Measurements from ENCODE around the gene SLC15A4. TPM values are rescaled to one million over a fixed set of nuclear protein-coding genes. Genes with fewer than 3 reads are reported as not detected.

The SLC15A4 gene
- total and polyA plus RNA-seq, 2 donors (not counting 3 experiments of a cell fraction or from before 2014, with no cell fraction given): 19.6 to 24.5 TPM

DNA sequence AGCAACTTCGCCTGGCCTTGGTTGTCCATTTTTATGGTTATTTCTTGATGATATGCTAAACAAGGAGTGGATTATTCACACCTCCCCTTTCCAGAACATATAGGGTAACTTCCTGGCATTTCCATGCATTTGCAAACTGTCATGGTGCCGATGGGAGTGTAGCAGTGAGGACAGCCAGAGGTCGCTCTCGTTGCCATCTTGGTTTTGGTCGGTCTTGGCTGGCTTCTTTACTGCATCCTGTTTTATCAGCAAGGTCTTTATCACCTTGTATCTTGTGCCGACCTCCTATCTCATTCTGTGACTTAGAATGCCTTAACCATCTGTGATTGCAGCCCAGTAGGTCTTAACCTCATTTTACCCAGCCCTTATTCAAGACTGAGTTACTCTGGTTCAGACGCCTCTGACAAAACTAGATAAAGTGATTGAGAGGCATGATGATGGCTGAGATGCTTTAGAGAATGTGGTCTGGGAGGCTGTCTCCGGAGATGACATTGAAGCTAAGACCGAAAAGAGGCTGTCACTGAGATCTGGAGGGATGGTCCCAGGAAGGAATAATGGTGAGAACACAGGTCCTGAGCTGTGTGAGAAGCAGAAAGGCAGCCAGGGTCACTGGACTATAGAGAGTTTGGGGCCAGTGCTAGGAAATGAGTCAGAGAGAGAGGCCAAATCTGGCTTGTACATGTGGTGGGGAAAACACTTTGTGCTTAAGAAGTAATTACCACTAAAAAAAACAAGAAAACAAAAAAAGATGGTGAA is 32.5 kb upstream of the SLC15A4 start:
- peaks cover 0 to 2% of the 10 kb centered on the region in 2 experiments for H3K27me3 ChIP-seq (ENCODE audit: control insufficient read depth in 2 of 2, insufficient read depth in 2 of 2, low read length in 2 of 2)
- H3K4me2 ChIP-seq (ENCODE audit: insufficient read depth, low read length): no peak overlapping the region
- no TSS peak for BruUV-seq (replicated peaks)
- no peaks in the 10 kb centered on the region for H3K9me1 ChIP-seq (replicated peaks; ENCODE audit: control insufficient read depth, extremely low read depth, insufficient read depth, low read length)
- TF ChIP-seq, protein P1, sequence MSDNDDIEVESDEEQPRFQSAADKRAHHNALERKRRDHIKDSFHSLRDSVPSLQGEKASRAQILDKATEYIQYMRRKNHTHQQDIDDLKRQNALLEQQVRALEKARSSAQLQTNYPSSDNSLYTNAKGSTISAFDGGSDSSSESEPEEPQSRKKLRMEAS (IDR thresholded peaks at IDR 0.05; ENCODE audit: insufficient read depth, insufficient read length): no peak
- TF ChIP-seq EZH2 (IDR thresholded peaks at IDR 0.05; ENCODE audit: borderline replicate concordance, low read depth, low read length, severe bottlenecking): no peak
- TF ChIP-seq POLR2A (IDR thresholded peaks at IDR 0.05; ENCODE audit: low read depth, low read length): no peak
- TF ChIP-seq POLR2AphosphoS5 (IDR thresholded peaks at IDR 0.05; ENCODE audit: insufficient read depth, low read depth, low read length): no peak
- TF ChIP-seq JUN (IDR thresholded peaks at IDR 0.05; ENCODE audit: borderline replicate concordance, insufficient read depth, insufficient read length, low read depth): no peak
- TF ChIP-seq MYC (IDR thresholded peaks at IDR 0.05; ENCODE audit: low read depth, low read length): no peak
- no peak for TF ChIP-seq FOS (IDR thresholded peaks at IDR 0.05; ENCODE audit: borderline replicate concordance, insufficient read depth, low read length)
- TF ChIP-seq, protein P2, sequence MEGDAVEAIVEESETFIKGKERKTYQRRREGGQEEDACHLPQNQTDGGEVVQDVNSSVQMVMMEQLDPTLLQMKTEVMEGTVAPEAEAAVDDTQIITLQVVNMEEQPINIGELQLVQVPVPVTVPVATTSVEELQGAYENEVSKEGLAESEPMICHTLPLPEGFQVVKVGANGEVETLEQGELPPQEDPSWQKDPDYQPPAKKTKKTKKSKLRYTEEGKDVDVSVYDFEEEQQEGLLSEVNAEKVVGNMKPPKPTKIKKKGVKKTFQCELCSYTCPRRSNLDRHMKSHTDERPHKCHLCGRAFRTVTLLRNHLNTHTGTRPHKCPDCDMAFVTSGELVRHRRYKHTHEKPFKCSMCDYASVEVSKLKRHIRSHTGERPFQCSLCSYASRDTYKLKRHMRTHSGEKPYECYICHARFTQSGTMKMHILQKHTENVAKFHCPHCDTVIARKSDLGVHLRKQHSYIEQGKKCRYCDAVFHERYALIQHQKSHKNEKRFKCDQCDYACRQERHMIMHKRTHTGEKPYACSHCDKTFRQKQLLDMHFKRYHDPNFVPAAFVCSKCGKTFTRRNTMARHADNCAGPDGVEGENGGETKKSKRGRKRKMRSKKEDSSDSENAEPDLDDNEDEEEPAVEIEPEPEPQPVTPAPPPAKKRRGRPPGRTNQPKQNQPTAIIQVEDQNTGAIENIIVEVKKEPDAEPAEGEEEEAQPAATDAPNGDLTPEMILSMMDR (IDR thresholded peaks at IDR 0.05; ENCODE audit: extremely low read depth in 1 of 2, insufficient read depth in 1 of 2, low read depth in 1 of 2, low read length in 2 of 2): no peak
- TF ChIP-seq GATA2 (IDR thresholded peaks at IDR 0.05; ENCODE audit: insufficient read depth, insufficient read length, low read depth, low read length): no peak
- H3K36me3 ChIP-seq (ENCODE audit: control insufficient read depth in 2 of 2, extremely low read depth in 1 of 2, insufficient read depth in 2 of 2, low read length in 2 of 2): no peaks in the 10 kb centered on the region
- H2AFZ ChIP-seq (ENCODE audit: low read depth, low read length): no peak overlapping the region
- no peak overlapping the region for H3K9ac ChIP-seq (replicated peaks; ENCODE audit: extremely low read depth, insufficient read depth, low read length)
- no peak overlapping the region for H3K4me3 ChIP-seq (replicated peaks in 1 of 3; ENCODE audit: insufficient read depth in 1 of 3, low read depth in 1 of 3, low read length in 3 of 3)
- no peaks in the 10 kb centered on the region for H3K9me3 ChIP-seq (replicated peaks; ENCODE audit: control insufficient read depth, insufficient read depth, low read length)
- ChIA-PET POLR2A (no interaction called here), CTCF (no interaction called here)
- H3K79me2 ChIP-seq (ENCODE audit: control insufficient read depth, insufficient read depth, low read length): no peaks in the 10 kb centered on the region
- H3K27ac ChIP-seq (ENCODE audit: insufficient read depth, low read depth, low read length): no peak overlapping the region
- intact Hi-C loops (cut with micrococcal nuclease): no loop called here
- FAIRE-seq (no peak), DNase-seq (ENCODE audit: low read depth, low spot score) (no peak)
- dilution Hi-C loops (cut with MboI; ENCODE audit: extremely low pct_ligation_motif_present, low sequenced_read_pairs): no loop called here
- H4K20me1 ChIP-seq (replicated peaks; ENCODE audit: control insufficient read depth, extremely low read depth, insufficient read depth, low read length): no peaks in the 10 kb centered on the region
- no peaks in the 10 kb centered on the region for H3K4me1 ChIP-seq (ENCODE audit: control insufficient read depth, extremely low read depth, insufficient read depth, low read length)

Measured in endothelial cell of umbilical vein (primary cell).